ENCODE results near the gene FERMT2. TPM values are rescaled to one million over a fixed set of nuclear protein-coding genes. Genes with fewer than 3 reads are reported as not detected.
"Not testable (repeated sequence)": the region's sequence is repeated elsewhere in the genome, so short reads cannot be mapped to it uniquely, and the experiment has no call there.

Gene FERMT2
- total RNA-seq, 1 donor from 2014 or later: 95.0 TPM

DNA sequence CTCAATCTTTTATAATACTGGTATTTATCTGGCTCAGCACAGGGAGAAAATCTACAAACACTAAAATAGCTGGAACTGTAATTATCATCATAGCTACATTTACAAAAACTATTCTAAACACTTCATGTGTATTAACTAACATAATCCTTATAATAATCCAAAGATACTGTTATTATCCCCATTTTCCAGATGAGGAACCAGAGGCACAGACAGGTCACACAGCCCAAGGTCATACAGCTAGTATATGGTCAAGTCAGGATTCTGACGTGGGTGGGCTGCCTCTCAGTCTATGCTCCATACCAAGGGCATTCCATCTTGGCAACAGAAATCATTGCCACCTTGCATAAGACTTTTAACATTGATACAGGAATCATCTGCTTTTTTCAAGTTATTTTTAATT, 11.4 kb downstream of the FERMT2 start:
- DNase-seq: no peak

DNA sequence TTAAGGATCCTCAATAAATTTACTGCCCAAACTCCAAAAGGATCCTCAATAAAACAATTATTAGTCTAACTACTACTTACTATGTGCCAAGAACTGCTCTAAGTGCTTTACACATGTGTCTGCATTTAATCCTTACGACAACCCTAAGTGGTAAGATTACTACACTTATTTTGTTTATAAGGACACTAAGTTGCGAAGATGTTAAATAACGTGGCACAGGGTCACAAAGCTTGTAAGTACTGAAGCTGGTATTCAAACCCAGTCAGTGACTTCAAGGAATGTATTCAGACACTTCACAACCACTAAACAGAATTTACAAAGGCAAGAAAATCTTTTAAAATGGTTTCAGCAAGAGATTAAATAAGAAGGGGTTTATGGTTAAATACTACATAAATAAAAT, 13.0 kb downstream of the FERMT2 start:
- DNase-seq: no peak

DNA sequence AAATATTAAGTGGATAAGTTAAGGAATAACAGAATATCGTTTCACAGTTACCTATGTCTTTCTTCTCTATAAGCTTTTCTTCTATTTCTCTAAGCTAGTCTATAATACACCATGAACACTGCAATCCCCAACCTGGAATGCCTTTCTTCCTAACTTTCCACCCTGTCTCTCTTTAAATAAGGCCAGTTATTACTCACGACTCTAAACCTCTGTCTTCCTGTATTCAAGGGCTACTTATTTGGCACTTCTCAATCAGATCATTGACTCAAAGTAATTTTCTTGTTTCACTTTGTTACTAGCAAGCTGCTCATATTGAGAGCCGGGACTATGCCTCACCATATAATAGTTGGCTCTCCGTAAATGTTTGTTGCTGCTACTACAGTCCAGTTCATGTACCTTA, 13.5 kb downstream of the FERMT2 start:
- no peak for DNase-seq

DNA sequence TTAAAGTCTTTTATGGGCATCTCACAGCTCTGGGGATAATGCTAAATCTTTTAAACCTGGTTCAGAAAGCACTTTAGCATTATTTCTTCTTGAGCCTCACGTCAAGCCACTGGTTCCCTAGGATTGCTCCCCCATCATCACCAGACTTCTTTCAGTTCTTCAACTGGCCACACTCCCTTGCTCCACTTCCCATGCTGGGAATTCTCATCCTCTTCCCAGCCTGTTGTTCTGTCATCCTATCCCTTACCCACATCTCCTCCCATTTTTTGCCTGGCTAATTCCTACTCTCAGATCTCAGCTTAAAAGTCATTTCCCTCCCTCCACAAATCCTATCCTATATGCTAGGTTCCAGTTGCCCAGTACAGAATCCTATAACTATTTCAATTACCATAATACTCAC, 14.4 kb downstream of the FERMT2 start:
- no peak for DNase-seq

DNA sequence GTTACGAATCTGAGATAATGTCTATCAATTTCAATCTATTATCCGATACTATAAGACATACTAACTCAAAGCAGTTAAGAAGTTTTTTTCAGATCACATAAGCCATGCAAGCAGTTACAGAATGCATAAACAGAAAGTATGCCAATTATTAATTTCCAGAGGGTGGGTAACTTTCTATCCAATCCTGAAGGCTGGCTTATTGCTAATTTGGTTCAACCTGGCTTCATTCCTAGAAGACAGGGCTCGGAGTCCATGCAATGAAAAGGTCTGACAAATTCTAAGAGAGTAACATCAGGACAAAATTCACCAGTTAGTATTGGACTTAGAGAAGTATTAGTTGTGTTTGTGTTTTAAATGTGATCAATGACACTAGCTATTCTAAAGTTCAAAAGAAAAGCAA, 15.0 kb downstream of the FERMT2 start:
- DNase-seq: no peak

DNA sequence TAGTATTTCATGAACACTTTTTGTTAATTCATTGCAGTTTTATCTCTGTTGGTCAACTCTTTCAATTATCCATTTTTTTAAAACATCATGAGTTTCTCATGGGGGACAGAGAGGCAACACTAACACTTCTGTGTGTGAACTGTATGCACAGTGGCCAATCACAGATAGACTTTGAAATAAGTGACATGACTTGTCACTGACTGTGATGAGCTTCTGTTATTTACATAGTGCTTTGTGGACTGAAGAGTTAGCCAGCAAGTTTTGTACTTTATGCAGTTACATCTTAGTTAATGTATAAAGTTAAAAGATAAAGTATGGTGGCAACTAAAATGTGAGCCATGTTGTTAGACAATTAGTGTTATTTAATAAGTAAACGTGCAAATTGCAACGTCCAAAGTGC, 16.1 kb downstream of the FERMT2 start:
- no peak for DNase-seq

DNA sequence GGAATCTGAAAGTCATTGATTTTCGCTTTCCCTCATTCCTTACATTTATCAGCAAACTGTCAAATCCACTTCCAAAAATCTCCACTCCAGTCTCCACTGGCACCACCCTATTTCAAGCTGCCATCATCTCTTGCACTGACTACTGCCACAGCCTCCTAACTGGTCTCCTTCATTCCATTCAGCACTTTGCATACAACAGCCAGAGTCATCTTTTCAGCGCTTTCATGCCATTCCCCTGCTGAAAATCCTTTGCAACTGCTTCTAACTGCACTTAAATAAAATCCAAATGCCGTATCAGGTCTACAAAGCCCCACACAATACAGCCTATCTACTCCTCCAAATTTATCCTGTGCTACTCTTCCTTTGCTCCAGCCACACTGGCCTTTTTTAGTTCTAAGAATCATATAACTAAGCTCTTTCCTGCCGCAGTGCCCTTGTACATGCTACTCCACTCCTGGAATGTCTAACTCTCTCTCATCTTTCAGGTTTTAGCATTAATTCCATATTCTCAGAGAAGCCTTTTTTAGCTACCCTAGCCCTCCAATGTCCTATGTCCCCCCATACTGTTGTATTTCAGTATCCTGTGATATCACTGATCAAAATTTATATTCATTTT, 21.6 kb downstream of the FERMT2 start:
- no peak for DNase-seq

DNA sequence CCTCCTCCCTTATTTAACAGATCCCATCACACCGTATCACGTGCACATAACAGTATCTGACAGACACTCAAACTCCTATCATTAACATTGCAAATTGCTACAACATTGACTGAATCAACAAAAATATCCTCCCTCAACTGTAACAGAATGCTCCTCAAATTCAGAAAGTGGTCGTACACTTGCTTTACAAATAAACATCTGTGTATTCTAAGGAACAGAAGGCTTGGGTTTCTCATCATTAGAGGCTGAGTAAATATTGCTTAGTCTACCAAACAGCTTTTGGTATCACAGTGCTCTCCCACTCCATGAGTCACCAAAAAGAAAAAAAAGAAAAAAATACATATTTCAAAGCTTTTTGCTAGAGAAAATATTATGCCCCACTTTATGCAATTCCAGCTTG, 23.9 kb downstream of the FERMT2 start:
- no peak for DNase-seq

DNA sequence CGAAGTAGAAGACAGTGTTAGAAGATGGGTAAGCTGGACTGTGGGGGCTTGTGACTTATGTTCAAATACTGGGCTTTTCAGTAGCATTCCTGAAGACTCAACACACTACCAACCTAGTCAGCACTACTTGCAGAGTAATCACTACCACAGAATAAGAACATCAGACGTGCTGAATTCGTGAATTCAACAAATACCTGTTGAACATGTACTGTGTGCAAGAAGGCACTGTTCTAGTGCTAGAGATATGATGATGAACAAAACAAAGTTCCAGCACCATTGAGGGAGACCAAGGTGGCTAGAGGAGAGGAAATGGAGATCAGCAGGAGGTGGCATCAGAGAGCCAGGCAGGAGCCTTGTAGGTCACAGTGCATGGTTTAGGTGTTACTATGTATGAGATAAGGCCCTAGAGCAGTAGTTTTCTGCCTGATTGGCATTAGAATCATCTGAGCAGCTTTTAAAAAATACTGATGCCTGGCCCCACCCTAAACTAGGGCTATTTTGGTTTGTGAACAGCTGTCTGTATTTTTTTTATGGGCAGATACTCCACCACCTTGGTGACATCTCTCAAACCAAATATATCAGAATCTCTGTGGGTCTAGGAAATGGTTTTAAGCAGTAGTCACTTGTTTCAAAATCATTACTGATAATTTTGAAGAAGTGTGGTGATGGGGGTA, 26.8 kb downstream of the FERMT2 start:
- DNase-seq: no peak

DNA sequence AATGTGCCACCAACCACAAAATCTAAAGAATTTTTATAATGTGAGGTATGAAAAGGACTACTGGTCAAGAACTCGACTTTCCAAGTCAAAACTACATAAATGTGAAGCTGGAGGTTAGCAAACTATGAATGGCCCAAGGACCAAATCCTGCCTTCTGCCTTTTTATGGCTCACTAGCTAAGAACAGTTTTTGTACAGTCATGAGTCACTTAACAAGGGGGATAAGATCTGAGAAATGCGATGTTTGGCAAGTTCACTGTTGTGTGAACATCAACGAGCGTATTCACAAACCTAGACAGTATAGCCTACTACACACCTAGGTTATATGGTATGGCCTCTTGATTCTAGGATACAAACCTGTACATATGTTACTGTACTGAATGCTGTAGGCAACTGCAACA, 28.2 kb downstream of the FERMT2 start:
- DNase-seq: no peak

DNA sequence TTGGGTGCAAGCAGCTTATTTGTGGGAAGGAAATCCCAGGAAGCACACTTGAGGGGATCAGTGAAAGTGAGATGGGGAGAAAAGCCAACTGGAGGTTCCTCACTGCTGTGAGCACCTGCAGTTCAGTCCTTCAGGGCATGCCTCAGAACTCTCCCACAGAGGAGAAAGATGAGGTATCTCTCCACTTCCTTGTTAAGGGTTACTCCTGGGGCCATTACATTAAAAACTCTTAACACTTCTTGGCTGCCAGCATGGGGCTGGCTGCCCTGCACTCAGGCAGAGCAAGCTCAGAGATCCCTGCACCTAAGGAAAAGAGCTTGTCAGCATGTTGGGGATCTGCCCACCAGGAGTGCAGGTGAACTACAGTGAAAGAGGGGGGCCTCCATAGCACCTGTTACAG, 28.8 kb downstream of the FERMT2 start:
- DNase-seq: no peak

DNA sequence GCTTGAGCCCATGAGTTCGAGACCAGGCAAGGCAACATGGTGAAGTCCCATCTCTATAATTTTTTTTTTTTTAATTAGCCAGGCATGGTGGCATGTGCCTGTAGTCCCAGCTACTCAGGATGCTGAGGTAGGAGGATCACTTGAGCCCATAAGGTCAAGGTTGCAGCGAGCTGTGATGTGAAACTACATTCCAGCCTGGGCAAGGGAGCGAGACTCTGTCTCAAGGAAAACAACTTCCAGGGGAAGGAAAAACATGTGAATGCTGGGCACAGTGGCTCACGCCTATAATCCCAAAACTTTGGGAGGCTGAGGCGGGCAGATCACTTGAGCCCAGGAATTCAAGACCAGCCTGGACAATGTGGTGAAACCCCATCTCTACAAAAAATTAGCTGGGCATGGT, 30.4 kb downstream of the FERMT2 start:
- DNase-seq: not testable (repeated sequence)

DNA sequence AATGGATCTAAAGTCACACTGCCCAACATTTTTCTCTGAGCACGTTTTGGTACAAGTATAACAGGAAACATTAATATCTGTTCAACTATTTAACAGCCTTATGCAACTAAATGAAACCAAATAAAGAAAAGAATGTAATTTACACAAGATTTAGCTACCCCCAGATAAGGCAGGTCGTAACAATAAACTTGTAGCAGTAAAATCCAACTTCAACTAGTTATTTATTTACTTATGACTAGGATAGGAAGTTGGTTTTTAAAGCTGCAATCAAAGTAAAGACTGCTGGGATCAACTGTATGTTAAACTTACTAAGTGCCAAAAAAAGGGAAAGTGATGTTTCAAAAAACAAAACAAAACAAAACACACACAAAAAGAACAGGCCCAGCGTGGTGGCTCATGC, 30.9 kb downstream of the FERMT2 start:
- no peak for DNase-seq

DNA sequence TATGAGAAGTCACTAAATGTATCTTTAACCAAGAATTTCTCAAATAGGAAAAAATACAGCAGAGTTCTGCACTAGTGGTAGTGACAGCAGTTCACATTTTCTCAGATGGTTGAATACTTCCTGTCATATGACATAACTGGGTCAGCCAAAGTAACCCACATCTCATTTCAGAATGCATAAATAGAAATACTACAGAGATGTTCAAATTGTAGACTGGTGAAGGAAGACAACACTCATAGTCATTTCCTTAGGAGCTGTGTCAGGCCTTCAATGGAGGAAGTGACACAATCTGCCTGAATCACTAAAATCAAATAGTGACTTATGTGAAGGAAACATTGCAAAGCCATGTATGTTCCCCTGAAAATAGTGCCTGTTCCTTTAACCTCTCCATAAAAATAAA, 32.4 kb downstream of the FERMT2 start:
- DNase-seq: peak; percentile 22

DNA sequence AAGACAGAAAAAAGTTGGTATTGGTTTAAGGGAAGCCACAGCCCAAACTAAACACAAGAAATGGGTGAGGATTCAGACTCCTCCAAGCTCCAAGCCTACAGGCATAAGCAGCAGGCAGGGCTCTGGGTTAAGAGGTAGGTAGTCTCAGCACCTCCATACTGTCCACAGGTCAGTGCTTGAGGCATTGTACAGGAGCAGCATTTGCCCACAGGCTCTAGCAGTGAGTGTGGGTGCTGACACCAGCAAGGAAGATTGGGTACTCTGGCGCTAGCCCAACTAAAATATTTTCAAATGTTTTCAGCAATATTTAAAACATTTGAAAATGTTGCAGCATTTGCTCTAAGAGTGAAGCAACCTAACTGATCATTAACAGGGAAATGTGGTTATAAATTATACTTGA, 33.1 kb downstream of the FERMT2 start:
- DNase-seq: no peak

DNA sequence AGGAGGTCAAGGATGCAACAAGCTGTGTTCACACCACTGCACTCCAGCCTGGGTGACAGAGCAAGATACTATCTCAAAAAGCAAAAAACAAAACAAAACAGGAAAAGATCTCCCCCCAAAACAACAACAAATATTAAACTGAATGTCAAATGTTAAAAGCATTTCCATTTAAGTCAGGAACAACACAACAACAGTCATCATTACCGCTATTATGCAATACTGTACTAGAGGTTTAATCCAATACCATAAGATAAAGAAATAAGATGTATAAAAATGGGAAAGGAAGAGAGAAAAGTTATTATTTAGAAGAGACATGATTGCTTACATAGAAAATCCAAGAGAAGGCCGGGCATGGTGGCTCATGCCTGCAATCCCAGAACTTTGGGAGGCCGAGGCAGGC, 36.6 kb downstream of the FERMT2 start:
- no peak for DNase-seq

DNA sequence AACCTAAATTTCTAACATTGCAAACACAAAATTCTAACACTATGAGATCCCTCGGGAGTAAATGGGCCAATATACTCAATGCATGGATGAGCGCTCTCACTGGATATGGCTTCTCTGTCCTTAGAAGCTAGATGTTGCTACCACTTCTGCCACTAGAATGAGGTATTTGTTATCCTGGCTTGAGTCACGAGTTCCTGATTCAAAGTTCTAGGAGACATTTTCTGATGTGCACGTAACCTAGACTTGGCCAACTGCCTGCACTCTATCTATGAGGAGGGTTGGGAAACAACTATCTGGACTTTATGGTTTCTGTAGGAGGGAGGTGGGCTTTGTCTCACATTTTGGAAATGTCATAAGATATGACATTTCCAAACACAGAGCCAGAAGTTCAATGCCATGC, 37.6 kb downstream of the FERMT2 start:
- no peak for DNase-seq

DNA sequence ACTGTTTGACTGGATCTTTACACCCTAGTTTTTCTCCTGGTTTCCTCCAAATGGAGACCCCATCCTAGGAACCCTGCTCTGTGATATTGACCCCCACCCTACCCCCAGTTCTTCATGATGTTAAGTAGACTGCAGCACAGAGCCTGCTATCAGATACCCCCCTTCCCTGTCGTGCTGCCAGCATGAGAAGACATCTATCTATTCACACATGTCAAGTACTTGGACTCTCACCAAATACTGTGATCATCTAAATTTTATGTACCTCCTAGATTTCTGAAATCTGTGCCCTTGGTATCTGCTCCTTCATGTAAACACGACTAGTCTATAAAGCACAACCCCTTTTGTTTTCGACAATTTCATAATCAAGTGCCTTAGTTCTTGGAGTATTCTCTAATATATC, 38.9 kb downstream of the FERMT2 start:
- no peak for DNase-seq

DNA sequence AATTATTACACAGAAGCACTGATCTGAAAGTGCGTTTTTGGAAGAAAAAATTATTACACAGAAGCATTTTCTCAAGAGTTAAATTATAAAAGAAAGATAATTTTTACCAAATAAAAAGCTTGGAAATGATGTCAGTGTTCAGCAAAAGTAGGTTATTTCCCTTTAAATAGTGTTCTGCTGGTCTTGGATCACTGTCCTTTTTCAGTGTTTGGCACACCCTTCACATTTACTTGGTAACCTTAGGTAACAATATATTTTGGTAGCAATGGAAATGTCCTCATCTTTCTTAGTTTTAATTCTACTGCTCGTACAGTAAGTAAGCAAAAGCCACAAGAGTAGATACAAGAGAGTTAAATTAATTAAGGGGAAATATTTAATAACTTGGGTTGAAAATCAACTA, 40.3 kb downstream of the FERMT2 start:
- DNase-seq: no peak

DNA sequence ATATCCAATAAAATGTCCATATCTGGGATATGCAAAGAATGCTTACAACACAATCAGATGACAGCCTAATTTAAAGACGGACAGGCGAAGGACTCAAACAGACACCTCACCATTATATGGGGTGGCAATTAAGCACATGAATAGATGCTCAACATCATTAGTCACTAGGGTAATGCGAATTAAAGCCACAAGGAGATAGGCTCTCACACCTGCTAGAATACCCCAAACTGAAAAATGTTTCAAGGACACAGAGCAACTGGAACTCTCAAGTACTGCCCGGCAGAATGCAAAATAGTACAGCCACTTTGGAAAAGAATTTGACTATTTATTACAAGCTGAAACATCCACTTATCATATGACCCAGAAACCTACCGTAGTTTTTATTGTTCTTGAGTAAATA, 42.9 kb downstream of the FERMT2 start:
- no peak for DNase-seq

DNA sequence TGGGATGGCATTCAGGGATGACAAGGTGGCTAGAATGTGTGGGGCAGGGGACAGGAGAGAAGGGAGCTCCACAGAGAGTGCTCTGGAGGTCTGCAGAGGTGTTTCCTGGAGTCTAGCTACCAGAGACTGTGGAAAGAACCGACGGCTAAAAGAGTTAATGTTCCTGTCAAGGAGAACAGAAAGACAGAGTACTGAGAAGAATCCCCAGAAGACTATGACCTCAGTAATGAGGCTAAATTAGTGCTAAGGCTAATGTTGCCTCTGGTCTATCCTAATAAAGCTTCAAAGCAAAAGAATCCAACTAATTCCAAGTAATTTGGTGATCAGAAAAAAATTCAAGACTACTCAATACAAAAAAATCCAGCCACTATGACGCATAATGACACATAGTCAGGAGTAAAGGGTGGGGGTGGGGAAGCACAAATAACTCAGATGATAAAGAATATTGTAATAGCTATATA, 44.7 kb downstream of the FERMT2 start:
- no peak for DNase-seq

DNA sequence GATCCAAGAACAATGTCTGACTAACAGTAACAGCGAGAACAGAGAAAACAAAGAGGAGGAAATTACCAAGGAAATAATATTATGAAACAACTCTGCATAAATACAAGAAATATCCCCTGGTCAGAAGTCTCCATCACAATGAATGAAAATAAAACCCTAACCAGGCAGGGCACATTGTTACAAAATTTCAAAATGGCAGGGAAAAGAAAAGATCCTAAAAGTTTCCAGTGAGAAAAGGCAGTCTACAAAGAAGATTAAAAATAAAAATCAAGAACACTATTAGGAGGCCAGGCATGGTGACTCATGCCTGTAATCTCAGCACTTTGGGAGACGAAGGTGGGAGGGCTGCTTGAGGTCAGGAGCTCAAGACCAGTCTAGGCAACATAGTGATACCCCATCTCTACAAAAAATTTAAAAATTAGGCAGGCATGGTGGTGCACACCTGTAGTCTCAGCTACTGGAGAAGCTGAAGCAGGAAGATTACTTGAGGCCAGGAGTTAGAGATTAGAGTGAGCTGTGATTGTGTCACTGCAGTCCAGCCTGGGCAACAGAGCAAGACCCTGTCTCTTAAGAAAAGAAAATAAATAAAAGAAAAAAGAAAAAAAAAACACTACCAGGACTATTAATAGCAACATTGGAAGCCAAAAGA, 47.8 kb downstream of the FERMT2 start:
- DNase-seq: no peak

DNA sequence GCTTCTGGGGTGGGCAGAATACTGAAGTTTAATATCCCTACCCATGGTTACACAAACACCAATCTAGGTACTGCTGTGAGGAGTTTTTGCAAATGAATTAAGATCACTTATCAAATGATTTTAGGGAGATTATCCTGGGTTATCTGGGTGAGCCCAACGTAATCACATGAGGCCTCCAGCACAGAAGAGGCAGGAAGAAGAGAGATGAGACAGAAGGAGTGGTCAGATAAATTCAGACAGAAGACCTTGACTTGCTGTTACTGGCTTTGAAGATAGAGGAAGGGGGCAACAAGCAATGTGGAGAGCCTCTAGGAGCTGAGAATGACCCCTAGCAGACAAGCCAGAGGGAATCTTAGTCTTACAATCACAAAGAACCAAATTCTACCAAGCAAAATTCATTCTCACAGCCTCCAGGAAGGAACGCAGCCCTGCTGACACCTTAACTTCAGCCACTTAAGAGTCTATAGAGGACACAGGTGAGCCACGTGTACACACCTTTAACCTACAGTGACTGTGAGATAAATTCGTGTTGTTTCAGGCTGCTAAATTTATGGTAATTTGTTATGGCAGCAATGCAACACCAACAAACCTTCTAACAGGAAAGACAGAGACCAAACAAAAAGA, 49.4 kb downstream of the FERMT2 start:
- DNase-seq: no peak

DNA sequence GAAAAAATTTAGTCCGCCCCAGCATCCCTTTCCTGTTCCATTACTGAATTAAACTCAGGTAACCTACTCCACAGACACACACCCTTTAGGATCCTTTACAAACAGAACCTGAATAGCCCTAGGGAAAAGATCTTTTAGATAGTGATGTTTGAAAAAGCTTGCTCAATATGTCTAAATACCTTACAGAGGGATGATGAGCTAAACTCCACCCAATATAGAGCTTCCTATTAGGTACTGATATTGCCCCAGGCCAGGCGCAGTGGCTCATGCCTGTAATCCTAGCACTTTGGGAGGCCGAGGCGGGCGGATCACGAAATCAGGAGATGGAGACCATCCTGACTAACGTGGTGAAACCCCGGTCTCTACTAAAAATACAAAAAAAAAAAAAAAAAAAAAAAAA, 50.1 kb downstream of the FERMT2 start:
- no peak for DNase-seq
